GM12801 (cell line): ENCODE data around the gene ZNF184.

Experiments
- TF ChIP-seq, protein P1 (sequence below): IDR thresholded peaks from one replicate; pipeline ENCODE4 v1.5.1; 2011; ENCODE audit warnings: control low read depth; ENCODE audit not compliant: insufficient read length; ENCODE audit errors: extremely low read depth

The ZNF184 gene

DNA sequence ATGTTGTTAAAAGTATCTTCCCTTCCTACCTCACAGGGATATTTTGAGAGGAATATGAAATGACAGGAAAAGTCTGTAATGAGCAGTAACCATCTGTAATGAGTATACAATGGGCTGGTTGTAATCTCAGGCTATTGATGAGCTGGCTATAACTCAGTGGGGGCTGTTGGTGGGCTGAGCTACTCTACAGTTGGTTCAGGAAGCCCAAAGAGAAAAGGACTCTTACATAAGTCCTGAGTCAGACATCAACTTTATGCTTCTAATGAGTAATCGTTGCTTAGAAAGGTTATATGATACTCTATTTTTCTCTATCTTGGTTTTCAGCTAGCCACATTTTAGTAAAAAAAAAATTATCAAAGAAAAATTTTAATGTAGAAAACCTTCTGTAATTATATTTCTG lies 57.9 kb downstream of the ZNF184 start:
- TF ChIP-seq, protein P1, sequence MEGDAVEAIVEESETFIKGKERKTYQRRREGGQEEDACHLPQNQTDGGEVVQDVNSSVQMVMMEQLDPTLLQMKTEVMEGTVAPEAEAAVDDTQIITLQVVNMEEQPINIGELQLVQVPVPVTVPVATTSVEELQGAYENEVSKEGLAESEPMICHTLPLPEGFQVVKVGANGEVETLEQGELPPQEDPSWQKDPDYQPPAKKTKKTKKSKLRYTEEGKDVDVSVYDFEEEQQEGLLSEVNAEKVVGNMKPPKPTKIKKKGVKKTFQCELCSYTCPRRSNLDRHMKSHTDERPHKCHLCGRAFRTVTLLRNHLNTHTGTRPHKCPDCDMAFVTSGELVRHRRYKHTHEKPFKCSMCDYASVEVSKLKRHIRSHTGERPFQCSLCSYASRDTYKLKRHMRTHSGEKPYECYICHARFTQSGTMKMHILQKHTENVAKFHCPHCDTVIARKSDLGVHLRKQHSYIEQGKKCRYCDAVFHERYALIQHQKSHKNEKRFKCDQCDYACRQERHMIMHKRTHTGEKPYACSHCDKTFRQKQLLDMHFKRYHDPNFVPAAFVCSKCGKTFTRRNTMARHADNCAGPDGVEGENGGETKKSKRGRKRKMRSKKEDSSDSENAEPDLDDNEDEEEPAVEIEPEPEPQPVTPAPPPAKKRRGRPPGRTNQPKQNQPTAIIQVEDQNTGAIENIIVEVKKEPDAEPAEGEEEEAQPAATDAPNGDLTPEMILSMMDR = no peak

DNA sequence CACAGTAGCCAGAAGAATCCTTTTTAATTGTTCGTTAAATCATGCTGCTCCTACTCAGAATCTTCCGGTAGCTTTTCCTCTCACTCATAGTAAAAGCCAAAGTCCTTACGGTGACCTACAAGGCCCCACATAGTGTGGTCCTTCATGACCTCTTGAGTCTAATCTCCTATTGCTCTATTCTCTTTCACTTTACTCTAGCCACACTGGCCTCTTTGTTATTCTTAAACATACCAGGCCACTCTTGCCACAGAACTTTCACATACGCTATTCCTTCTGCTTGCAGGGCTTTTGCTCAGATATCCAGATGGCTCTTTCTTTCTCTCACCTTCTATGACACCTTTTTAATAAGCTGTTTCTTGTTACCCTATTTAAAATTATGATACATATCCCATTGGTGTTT lies 58.6 kb downstream of the ZNF184 start:
- TF ChIP-seq, protein P1 = no peak

DNA sequence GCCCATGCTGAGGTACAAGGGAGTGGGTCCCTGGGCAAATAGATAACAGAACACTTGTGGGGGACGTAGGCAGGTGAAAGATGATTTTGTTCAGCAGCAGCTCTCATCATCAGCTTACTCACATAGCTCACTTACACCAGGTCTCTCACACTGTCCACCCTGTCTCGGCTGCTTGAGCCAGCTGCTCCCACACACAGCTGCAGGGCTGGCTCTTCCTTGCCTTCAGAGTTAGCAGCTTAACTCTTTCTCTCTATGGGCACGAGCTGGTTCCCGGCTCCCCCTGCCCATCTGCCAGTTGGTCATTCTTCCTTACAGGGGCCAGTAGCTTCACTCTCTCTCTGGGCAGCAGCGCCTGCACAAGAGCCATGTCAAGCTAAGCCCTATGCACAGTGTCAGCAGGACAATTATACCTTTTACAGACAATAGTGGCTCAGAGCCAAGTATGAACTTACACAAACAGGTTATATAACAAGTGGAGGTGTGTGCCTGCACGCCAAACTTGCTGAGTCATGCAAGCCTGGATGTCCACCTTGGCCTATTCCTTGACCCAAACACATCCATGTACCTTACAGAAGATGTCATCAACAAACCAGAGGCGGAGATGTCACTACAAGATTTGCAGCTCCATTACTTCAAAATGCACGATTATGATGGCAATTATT lies 65.6 kb downstream of the ZNF184 start:
- TF ChIP-seq, protein P1 = no peak

DNA sequence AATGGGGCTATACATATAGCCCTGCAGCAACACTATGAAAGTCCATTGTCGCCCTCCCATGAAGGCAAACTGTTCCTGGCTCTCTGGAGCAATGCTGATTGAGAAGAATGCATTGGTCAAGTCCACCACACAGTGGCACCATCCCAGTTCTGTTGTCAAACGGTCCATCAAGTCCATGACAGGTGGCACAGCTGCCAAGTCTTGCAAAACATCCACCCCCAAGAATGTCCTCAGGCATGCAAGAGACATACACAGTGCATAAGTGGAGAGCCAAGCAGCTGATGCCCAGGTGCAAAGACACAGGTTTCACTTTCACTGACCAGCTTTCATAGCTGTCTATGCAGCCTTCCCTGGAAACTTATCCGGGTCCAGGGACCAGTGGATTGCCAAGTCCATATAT lies 66.8 kb downstream of the ZNF184 start:
- TF ChIP-seq, protein P1 = no peak

DNA sequence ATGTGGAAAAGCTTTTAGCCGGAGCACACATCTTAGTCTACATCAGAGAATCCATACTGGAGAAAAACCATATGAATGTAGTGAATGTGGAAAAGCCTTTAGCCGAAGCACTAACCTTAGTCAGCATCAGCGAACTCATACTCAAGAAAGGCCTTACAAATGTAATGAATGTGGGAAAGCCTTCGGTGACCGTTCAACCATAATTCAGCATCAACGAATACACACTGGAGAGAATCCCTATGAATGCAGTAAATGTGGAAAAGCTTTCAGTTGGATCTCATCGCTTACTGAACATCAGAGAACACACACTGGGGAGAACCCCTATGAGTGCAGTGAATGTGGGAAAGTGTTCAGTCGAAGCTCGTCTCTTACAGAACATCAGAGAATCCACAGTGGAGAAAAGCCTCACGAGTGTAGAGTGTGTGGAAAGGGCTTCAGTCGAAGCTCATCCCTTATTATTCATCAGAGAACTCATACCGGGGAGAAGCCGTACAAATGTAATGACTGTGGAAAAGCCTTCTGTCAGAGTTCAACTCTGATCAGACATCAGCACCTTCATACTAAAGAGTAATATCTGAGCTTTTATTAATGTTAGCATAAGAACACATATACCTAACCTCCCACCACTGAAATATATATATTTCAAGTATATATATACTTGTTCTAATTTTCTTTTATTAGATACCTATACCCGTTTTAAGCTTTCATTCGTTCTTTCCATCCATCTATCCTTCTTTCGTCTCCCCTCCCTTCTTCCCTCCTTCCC lies 71.8 kb downstream of the ZNF184 start:
- TF ChIP-seq, protein P1 = no peak
